HG02763 (cell line): ENCODE data around the gene PTPRD.

Source experiments
- ATAC-seq: cut with Tn5 transposase; IDR thresholded peaks from one replicate; pipeline ENCODE4 v1.9.1; 2021; ENCODE audit warnings: mild to moderate bottlenecking, moderate library complexity; ENCODE audit not compliant: unreplicated experiment

PTPRD gene

GRCh38 chr9:8265281-8265680, 2347.5 kb downstream of the PTPRD start:
- ATAC-seq, result no peak
